Stimulated activated memory B cell treated with anti-CD40 and anti-IgM and Interleukin-4, amounts not matched to agents 10 μg/mL and 1 μg/mL and 100 μg/mL, for 72 hours (primary cell): ENCODE data around the gene LNX1.

Experiments used
- ATAC-seq: fragments of 150-1000 bp; cut with Tn5 transposase; 2 replicates; pipeline ENCODE4 v1.10.0; 2021
- H3K27ac Mint-ChIP-seq: one replicate; pipeline ENCODE4 v1.8.0; 2022; ENCODE audit warnings: mild to moderate bottlenecking, mixed read lengths
- H3K27me3 Mint-ChIP-seq: one replicate; pipeline ENCODE4 v1.8.0; 2022; ENCODE audit warnings: mixed read lengths
- H3K36me3 Mint-ChIP-seq: one replicate; pipeline ENCODE4 v1.8.0; 2022; ENCODE audit warnings: mixed read lengths
- H3K4me1 Mint-ChIP-seq: one replicate; pipeline ENCODE4 v1.8.0; 2022; ENCODE audit warnings: mixed read lengths
- H3K4me3 Mint-ChIP-seq: one replicate; pipeline ENCODE4 v1.8.0; 2022; ENCODE audit warnings: mild to moderate bottlenecking, moderate library complexity, mixed read lengths
- H3K9me3 Mint-ChIP-seq: one replicate; pipeline ENCODE4 v1.8.0; 2022; ENCODE audit warnings: mixed read lengths

Gene LNX1

GRCh38 chr4:53543561-53543960 lies 47.7 kb downstream of the LNX1 start:
- ATAC-seq, result no peak
- no peak overlapping the region for H3K27ac Mint-ChIP-seq
- peaks cover 6% of the 10 kb centered on the region for H3K4me1 Mint-ChIP-seq
- peaks cover 31% of the 10 kb centered on the region for H3K27me3 Mint-ChIP-seq
- no peak overlapping the region for H3K4me3 Mint-ChIP-seq
- no peaks in the 10 kb centered on the region for H3K9me3 Mint-ChIP-seq
- H3K36me3 Mint-ChIP-seq, result no peaks in the 10 kb centered on the region

GRCh38 chr4:53541577-53542206 lies 49.6 kb downstream of the LNX1 start:
- ATAC-seq, result no peak
- Mint-ChIP-seq H3K4me3 (no peak overlapping the region), H3K27ac (no peak overlapping the region), H3K36me3 (no peaks in the 10 kb centered on the region), H3K4me1 (peaks cover 6% of the 10 kb centered on the region), H3K27me3 (peaks cover 32% of the 10 kb centered on the region), H3K9me3 (no peaks in the 10 kb centered on the region)

DNA sequence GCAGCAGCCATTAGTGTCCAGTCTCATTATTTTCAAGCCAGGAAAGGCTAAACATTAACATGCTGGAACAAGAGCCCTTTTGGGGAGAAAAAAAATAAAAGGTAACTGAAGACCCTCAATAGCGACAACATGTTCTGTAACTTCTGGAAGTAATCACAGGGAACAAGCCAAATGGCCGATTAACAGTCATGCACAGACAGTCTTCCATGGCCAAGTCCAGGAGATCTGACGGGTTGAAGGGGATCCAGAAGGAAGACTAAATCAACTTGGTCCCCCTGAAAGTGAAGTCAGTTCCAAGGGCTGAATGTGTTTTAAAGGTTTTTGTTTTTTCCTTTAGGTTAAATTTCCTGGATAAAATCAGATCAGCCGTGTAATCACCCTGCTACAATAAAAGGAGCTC lies 52.5 kb downstream of the LNX1 start:
- H3K36me3 Mint-ChIP-seq, result no peaks in the 10 kb centered on the region
- peaks cover 6% of the 10 kb centered on the region for H3K4me1 Mint-ChIP-seq
- H3K27me3 Mint-ChIP-seq, result peaks cover 41% of the 10 kb centered on the region
- H3K27ac Mint-ChIP-seq, result no peak overlapping the region
- H3K4me3 Mint-ChIP-seq, result no peak overlapping the region
- no peak for ATAC-seq
- no peaks in the 10 kb centered on the region for H3K9me3 Mint-ChIP-seq

GRCh38 chr4:53537606-53538005 lies 53.7 kb downstream of the LNX1 start:
- H3K27me3 Mint-ChIP-seq, result peaks cover 41% of the 10 kb centered on the region
- peaks cover 6% of the 10 kb centered on the region for H3K4me1 Mint-ChIP-seq
- H3K36me3 Mint-ChIP-seq, result no peaks in the 10 kb centered on the region
- no peak overlapping the region for H3K4me3 Mint-ChIP-seq
- no peak for ATAC-seq
- no peaks in the 10 kb centered on the region for H3K9me3 Mint-ChIP-seq
- H3K27ac Mint-ChIP-seq, result no peak overlapping the region

DNA sequence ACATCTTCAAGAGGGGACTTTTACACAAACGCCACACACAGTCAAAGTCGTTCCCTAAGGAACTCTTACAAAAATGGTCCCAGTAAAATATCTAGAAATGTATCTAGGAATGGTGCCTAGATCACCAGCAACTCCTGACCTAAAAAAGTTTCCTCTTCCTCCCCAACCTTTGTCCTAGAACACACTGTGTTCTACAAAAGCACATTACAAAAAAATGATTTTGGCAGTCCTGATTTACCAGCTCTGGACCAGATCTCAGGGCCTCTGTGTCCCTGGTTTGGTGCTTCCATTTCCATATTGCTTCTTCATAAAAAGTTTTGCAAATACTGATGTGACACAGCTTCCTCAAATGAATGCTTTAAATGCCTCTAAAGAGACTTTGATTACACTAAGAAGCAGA lies 55.0 kb downstream of the LNX1 start:
- Mint-ChIP-seq H3K36me3 (no peaks in the 10 kb centered on the region), H3K9me3 (no peaks in the 10 kb centered on the region), H3K4me3 (no peak overlapping the region), H3K27me3 (peaks cover 50% of the 10 kb centered on the region), H3K27ac (no peak overlapping the region), H3K4me1 (no peaks in the 10 kb centered on the region)
- no peak for ATAC-seq

- ATAC-seq, result no peak
- Mint-ChIP-seq H3K4me3 (no peak overlapping the region), H3K9me3 (no peaks in the 10 kb centered on the region), H3K4me1 (no peaks in the 10 kb centered on the region), H3K36me3 (no peaks in the 10 kb centered on the region), H3K27me3 (peaks cover 50% of the 10 kb centered on the region), H3K27ac (no peak overlapping the region)
These were observed 55.7 kb downstream of the LNX1 start for GRCh38 chr4:53535567-53535966.

DNA sequence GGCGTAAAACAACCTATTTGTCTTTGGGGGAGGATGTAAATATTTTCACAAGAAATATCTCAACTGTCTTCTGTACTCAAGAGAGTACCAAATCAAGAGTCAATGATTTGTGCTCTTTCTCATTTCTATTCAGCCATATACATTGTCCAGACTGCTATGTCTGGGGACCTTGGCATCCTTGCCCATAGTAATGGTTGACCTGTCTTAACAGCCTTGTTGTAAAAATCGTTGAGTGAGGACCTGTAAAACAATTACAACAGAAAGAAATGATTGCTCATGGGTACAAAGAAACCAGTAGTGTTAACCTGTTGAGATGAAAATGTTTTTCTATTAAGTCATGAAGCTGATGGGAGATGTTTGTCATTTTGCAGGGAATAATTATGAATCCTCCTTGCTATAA lies 56.6 kb downstream of the LNX1 start:
- Mint-ChIP-seq H3K4me3 (no peak overlapping the region), H3K36me3 (no peaks in the 10 kb centered on the region), H3K27ac (no peak overlapping the region), H3K27me3 (peaks cover 43% of the 10 kb centered on the region), H3K4me1 (no peaks in the 10 kb centered on the region), H3K9me3 (no peaks in the 10 kb centered on the region)
- ATAC-seq, result no peak

DNA sequence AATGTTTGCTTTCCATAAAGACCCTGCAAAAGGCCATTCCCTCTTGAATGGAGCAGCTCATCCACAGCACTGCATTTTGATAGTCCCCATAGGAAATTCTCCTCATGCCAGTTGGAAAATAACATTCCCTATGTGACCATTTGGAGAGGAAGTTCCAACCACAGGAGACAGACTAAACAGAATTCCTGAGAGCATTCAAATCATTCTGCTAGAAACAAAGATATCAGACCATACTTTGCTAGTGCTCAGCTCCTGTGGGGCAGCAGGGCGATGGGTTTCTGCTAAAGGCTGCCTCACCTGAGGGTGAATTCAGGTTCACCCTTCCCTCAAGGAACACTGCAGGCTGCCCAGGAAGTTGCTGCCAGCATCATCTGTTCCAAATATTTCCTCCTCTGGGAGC lies 58.8 kb downstream of the LNX1 start:
- Mint-ChIP-seq H3K27me3 (peaks cover 32% of the 10 kb centered on the region), H3K36me3 (no peaks in the 10 kb centered on the region), H3K4me3 (no peak overlapping the region), H3K9me3 (no peaks in the 10 kb centered on the region), H3K27ac (no peak overlapping the region), H3K4me1 (no peaks in the 10 kb centered on the region)
- ATAC-seq, result no peak

- Mint-ChIP-seq H3K27ac (no peak overlapping the region), H3K4me3 (no peak overlapping the region), H3K36me3 (no peaks in the 10 kb centered on the region), H3K4me1 (no peaks in the 10 kb centered on the region), H3K27me3 (peaks cover 24% of the 10 kb centered on the region), H3K9me3 (no peaks in the 10 kb centered on the region)
- ATAC-seq, result no peak
These were observed 59.6 kb downstream of the LNX1 start for GRCh38 chr4:53531585-53532224.

DNA sequence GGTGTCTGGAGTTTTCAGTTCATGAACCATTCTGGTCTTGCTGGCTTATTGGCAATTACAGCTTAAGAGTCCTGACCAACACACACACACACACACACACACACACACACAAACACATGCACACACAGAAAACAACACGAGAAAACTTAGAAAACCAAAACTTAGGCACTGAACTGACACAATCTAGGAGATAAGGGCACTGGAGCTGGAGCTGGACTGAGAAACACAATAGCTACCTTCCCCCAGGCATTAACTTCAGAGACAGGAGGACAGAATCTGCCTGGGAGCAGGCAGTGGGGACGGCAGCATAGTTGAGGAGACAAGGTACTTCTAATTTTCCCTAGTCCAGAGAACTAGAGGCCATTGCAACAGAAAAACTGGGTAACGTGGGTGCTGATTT lies 62.3 kb downstream of the LNX1 start:
- no peak for ATAC-seq
- no peaks in the 10 kb centered on the region for H3K4me1 Mint-ChIP-seq
- H3K27me3 Mint-ChIP-seq, result peaks cover 20% of the 10 kb centered on the region
- H3K36me3 Mint-ChIP-seq, result no peaks in the 10 kb centered on the region
- no peaks in the 10 kb centered on the region for H3K9me3 Mint-ChIP-seq
- H3K27ac Mint-ChIP-seq, result no peak overlapping the region
- H3K4me3 Mint-ChIP-seq, result no peak overlapping the region

GRCh38 chr4:53527930-53528329 lies 63.4 kb downstream of the LNX1 start:
- Mint-ChIP-seq H3K36me3 (no peaks in the 10 kb centered on the region), H3K4me1 (no peaks in the 10 kb centered on the region), H3K4me3 (no peak overlapping the region), H3K27me3 (peaks cover 27% of the 10 kb centered on the region), H3K9me3 (no peaks in the 10 kb centered on the region), H3K27ac (no peak overlapping the region)
- ATAC-seq, result no peak

DNA sequence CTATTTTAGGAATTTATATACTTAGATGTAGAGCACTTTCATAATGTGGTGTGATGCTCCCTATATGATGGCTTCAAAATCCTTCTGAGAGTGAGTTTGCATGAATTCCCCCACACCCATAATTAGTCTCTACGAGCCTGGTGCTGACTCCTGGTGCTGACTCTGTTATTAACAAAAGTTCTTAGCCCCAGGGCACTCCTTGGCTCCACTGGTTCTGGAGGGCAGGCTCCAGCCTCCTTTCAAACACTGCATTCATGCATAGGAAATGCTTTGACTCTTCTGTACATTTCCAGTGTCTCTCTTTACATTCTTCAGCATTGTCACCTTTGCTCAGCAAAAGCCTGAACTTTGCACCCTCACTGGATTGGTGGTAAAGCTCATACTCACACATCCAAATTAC lies 64.0 kb downstream of the LNX1 start:
- no peaks in the 10 kb centered on the region for H3K36me3 Mint-ChIP-seq
- H3K27ac Mint-ChIP-seq, result no peak overlapping the region
- H3K4me3 Mint-ChIP-seq, result no peak overlapping the region
- H3K27me3 Mint-ChIP-seq, result peaks cover 28% of the 10 kb centered on the region
- no peak for ATAC-seq
- no peaks in the 10 kb centered on the region for H3K4me1 Mint-ChIP-seq
- H3K9me3 Mint-ChIP-seq, result no peaks in the 10 kb centered on the region

DNA sequence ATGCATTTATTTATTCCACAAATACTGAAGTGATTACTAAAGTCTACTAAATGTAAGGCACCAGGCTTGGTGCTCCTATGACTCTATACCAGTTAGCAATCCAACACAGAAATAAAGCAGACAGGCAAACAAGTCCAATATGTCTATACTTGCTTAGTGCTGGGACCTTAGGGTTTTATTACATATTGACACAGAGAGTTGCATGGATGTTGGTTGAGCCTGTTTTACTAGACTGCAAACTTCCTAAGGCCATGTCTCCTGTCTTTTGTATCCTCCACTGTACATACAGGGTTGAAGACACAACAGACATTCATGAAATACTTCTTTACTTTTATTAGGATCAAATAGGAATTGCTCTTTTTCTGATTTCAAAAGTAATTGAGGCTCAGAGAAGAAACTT lies 69.0 kb downstream of the LNX1 start:
- ATAC-seq, result no peak
- H3K36me3 Mint-ChIP-seq, result no peaks in the 10 kb centered on the region
- H3K27ac Mint-ChIP-seq, result no peak overlapping the region
- no peaks in the 10 kb centered on the region for H3K4me1 Mint-ChIP-seq
- H3K27me3 Mint-ChIP-seq, result peaks cover 27% of the 10 kb centered on the region
- H3K9me3 Mint-ChIP-seq, result no peaks in the 10 kb centered on the region
- no peak overlapping the region for H3K4me3 Mint-ChIP-seq

DNA sequence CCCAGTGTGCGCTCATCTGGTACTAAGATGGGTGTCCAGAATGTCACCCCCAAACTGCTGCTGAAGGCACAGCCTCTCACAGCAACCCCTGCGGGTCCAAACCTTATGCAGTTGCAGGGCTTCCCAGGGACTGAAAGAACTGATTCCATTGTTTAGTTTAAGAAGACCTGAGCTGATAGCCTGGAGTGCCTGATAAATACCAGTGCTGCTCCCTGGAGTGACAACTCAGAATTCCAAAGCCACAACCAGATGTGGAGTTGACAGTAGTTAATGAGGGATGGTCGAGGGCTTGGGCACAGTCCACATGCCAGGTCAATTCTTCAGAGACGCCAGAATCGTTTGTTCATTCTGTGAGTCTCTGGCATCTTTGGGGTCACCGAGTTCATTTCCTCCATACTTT lies 71.2 kb downstream of the LNX1 start:
- Mint-ChIP-seq H3K27ac (no peak overlapping the region), H3K27me3 (peaks cover 27% of the 10 kb centered on the region), H3K9me3 (no peaks in the 10 kb centered on the region)

GRCh38 chr4:53518807-53519206 lies 72.5 kb downstream of the LNX1 start:
- no peak overlapping the region for H3K4me3 Mint-ChIP-seq
- H3K36me3 Mint-ChIP-seq, result no peaks in the 10 kb centered on the region
- no peaks in the 10 kb centered on the region for H3K9me3 Mint-ChIP-seq
- H3K27ac Mint-ChIP-seq, result no peak overlapping the region
- ATAC-seq, result no peak
- peaks cover 15% of the 10 kb centered on the region for H3K27me3 Mint-ChIP-seq
- no peaks in the 10 kb centered on the region for H3K4me1 Mint-ChIP-seq

More for the DNA sequence above, 71.2 kb downstream of the LNX1 start:
- no peak overlapping the region for H3K4me3 Mint-ChIP-seq
- no peaks in the 10 kb centered on the region for H3K36me3 Mint-ChIP-seq
- no peaks in the 10 kb centered on the region for H3K4me1 Mint-ChIP-seq
- no peak for ATAC-seq

DNA sequence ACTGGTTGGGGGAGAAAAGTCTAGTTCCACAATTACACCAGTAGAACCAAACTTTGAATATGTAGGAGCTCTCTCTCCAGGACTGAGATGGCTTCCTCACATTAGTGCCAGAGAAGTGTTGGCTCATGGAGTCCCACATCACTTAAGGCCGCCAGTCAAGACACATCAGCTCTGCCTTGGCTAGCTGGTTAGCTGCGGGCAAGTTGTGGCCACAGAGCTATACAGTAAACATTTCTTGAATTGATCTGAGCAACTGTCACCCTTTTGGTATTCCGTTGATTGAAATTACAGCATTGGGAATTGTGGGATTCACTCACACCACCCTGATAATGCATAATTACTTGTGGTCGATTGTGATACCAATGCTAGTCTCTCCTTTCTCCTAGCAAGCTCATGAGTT lies 76.2 kb downstream of the LNX1 start:
- no peaks in the 10 kb centered on the region for H3K36me3 Mint-ChIP-seq
- no peak overlapping the region for H3K27ac Mint-ChIP-seq

More for the DNA sequence above, 76.2 kb downstream of the LNX1 start:
- no peaks in the 10 kb centered on the region for H3K9me3 Mint-ChIP-seq
- H3K27me3 Mint-ChIP-seq, result no peaks in the 10 kb centered on the region
- no peak for ATAC-seq
- H3K4me1 Mint-ChIP-seq, result no peaks in the 10 kb centered on the region
- H3K4me3 Mint-ChIP-seq, result no peak overlapping the region
